ENCODE measurements around the gene MTSS2.
"Not testable (repeated sequence)": the region's sequence is repeated elsewhere in the genome, so short reads cannot be mapped to it uniquely, and the experiment has no call there.

Gene MTSS2

GRCh38 chr16:70650216-70650615, 35.6 kb downstream of the MTSS2 start:
- DNase-seq = no peak

GRCh38 chr16:70649300-70649699, 36.6 kb downstream of the MTSS2 start:
- DNase-seq = no peak

- no peak for DNase-seq
These were observed 37.2 kb downstream of the MTSS2 start for GRCh38 chr16:70648606-70649005.

GRCh38 chr16:70647441-70648359, 38.2 kb downstream of the MTSS2 start:
- DNase-seq = no peak

GRCh38 chr16:70646260-70647241, 39.3 kb downstream of the MTSS2 start, which contains the start of gene IL34:
IL34 (plus strand) TSS chr16:70646559; CDS start chr16:70646948, 389 bp downstream.
- DNase-seq = no peak

GRCh38 chr16:70644763-70645597, 40.9 kb downstream of the MTSS2 start:
- DNase-seq = no peak

GRCh38 chr16:70643264-70643663, 42.6 kb downstream of the MTSS2 start:
- not testable (repeated sequence) for DNase-seq

GRCh38 chr16:70642633-70643032, 43.2 kb downstream of the MTSS2 start:
- no peak for DNase-seq

GRCh38 chr16:70638814-70639792, 46.8 kb downstream of the MTSS2 start:
- DNase-seq = no peak
